Coronary artery (tissue), 2 donors: ENCODE data around the gene LY86.

Source experiments
- DNase-seq: peaks from one replicate; pipeline ENCODE4 v3.0.0-alpha.2; 2017; ENCODE audit warnings: low spot score
- H3K27ac ChIP-seq, 2 donors: fragments of 200-600 bp; sonication (generic); one replicate each; pipeline ENCODE4 v1.5.1; 2016 to 2019
- H3K4me3 ChIP-seq: fragments of 200-600 bp; sonication (generic); 2 replicates; pipeline ENCODE4 v1.5.1; 2016; ENCODE audit warnings: mild to moderate bottlenecking, moderate library complexity
- CTCF ChIP-seq: fragments of 200-600 bp; sonication (generic); IDR thresholded peaks from one replicate; pipeline ENCODE4 v1.5.1; 2019; ENCODE audit warnings: antibody characterized with exemption

Gene LY86

GRCh38 chr6:6633898-6634734, 45.6 kb downstream of the LY86 start:
- Histone ChIP-seq H3K4me3 (no peak overlapping the region), H3K27ac (no peak overlapping the region)
- DNase-seq = no peak
- no peak for TF ChIP-seq CTCF

- no peak for TF ChIP-seq CTCF
- DNase-seq = no peak
- H3K27ac ChIP-seq = no peak overlapping the region
- no peak overlapping the region for H3K4me3 ChIP-seq
Observed at GRCh38 chr6:6634735-6635075, 46.2 kb downstream of the LY86 start.

GRCh38 chr6:6635291-6635690, 46.8 kb downstream of the LY86 start:
- no peak overlapping the region for H3K27ac ChIP-seq
- TF ChIP-seq CTCF = no peak
- H3K4me3 ChIP-seq = no peak overlapping the region
- no peak for DNase-seq

- TF ChIP-seq CTCF = no peak
- Histone ChIP-seq H3K4me3 (no peak overlapping the region), H3K27ac (no peak overlapping the region)
Observed at GRCh38 chr6:6635869-6636268, 47.3 kb downstream of the LY86 start.

GRCh38 chr6:6639572-6639971, 51.1 kb downstream of the LY86 start:
- Histone ChIP-seq H3K27ac (no peak overlapping the region), H3K4me3 (no peak overlapping the region)
- no peak for TF ChIP-seq CTCF
- DNase-seq = no peak

More at GRCh38 chr6:6635869-6636268, 47.3 kb downstream of the LY86 start:
- DNase-seq = no peak

GRCh38 chr6:6640926-6641325, 52.4 kb downstream of the LY86 start:
- DNase-seq = no peak
- Histone ChIP-seq H3K4me3 (no peak overlapping the region), H3K27ac (no peak overlapping the region)
- TF ChIP-seq CTCF = no peak

GRCh38 chr6:6643398-6643797, 54.9 kb downstream of the LY86 start:
- no peak for TF ChIP-seq CTCF
- Histone ChIP-seq H3K27ac (no peak overlapping the region), H3K4me3 (no peak overlapping the region)
- no peak for DNase-seq
